Mesothelial cell of epicardium (in vitro differentiated cells): ENCODE results near the gene GOLGA2. TPM values are rescaled to one million over a fixed set of nuclear protein-coding genes. Genes with fewer than 3 reads are reported as not detected.

ENCODE experiments used
- DNase-seq, 2 experiments: peaks; one replicate each; pipeline ENCODE4 v3.0.0; 2021; ENCODE audit warnings: low spot score in 2 of 2; ENCODE audit not compliant: unreplicated experiment in 2 of 2
- H3K27ac Mint-ChIP-seq: 2 replicates; pipeline ENCODE4 v1.8.0; 2021; ENCODE audit warnings: mixed read lengths
- H3K27me3 Mint-ChIP-seq: 2 replicates; pipeline ENCODE4 v1.8.0; 2021; ENCODE audit warnings: low read depth, mixed read lengths
- H3K36me3 Mint-ChIP-seq: 2 replicates; pipeline ENCODE4 v1.8.0; 2021; ENCODE audit warnings: mixed read lengths
- H3K4me1 Mint-ChIP-seq: 2 replicates; pipeline ENCODE4 v1.8.0; 2021; ENCODE audit warnings: mixed read lengths
- H3K4me3 Mint-ChIP-seq: 2 replicates; pipeline ENCODE4 v1.8.0; 2021; ENCODE audit warnings: mild to moderate bottlenecking, moderate library complexity, mixed read lengths
- H3K9me3 Mint-ChIP-seq: 2 replicates; pipeline ENCODE4 v1.8.0; 2021; ENCODE audit warnings: mixed read lengths
- CTCF ChIP-seq: fragments of 200-600 bp; sonication (generic); IDR thresholded peaks from one replicate; pipeline ENCODE4 v1.5.0; 2021; ENCODE audit warnings: antibody characterized with exemption; ENCODE audit not compliant: unreplicated experiment
- total RNA-seq: library from RNA; stranded (reverse); gene quantifications from 3 replicates; pipeline ENCODE4 v1.2.1, GENCODE V29; 2021

GOLGA2 gene
- total RNA-seq, 1 donor from 2014 or later = 195 TPM

DNA sequence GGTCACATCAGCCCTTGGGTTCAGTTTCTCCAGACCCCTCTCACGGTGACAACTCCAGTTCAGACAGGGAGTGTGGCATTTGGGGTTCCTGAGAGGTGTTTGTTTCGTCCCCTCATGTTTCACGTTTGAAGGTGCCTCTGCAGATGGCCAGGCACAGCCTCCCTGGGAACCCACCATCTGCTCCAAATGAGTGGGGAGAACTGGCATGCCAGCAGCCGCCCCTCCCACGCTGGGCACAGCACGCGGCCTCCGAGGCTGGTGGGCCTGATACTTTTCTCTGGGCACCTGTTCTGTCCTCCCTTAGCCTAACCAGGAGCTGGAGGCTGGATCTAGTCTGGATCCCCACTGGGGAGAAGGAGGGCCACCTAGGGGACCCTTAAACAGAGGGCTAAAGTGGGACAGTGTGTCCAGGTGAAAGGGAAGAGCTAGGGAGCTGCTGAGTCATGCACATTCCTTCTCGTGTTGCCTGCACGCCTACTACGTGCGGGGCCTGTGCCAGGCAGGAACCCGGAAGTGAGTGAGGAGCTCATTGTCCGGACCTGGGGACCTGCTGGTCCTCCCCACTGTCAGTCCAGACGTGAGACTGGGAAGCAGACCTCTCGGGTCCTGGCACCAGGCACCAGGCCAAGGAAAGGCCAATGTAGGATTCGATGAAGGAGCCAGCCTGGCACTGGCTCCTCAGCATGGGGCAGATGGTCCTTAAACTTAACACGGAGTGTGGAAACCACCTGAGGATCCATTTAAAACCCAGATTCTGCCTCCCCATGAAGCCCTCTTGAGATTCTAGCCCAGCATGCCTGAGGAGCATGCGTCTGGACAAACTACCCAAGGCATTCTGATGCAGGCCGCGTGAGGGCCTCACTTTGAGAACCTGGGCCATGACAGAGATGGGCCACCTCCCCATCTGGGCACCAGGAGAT is 61.0 kb downstream of the GOLGA2 start:
- Mint-ChIP-seq H3K4me1 (peaks cover 26% of the 10 kb centered on the region), H3K4me3 (no peak overlapping the region), H3K27me3 (no peaks in the 10 kb centered on the region), H3K36me3 (peaks cover 2% of the 10 kb centered on the region), H3K27ac (peak overlapping the region; percentile 25), H3K9me3 (no peaks in the 10 kb centered on the region)
- no peak for TF ChIP-seq CTCF
- no peak for DNase-seq

DNA sequence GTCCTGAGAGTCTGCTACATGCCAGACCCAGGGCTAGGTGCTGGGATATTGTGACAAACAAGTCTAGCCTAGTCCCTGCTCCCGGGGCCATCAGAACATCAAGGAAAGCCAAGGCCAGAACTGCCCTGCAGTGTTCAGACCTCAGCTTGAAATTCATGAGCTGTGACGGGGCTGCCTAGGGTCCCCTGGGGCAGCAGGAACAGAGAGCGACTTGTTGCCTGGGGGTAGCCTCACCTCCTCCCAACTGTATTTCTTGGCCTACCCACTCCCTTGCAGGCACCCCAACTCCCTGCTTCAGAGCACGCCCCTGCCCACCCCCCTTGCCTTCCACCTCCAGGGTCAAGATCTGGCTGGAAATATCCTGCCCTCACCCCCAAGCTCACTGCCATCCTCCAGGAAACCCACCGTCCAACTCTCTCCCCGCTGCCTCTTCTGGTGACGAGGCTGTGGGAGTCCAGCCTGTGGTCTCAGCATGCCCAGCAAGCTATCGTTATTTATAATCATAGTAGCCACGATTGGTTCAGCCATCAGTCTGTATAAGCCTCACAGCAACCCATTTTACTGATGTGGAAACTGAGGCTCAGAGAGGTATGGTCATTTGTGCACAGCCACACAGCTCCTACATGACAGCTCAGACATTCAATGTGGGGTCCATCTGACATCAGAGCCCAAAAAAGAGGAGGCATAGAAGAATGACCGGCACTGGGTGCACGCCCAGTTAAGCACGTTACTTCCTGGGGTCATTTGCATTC is 61.9 kb downstream of the GOLGA2 start:
- no peak for TF ChIP-seq CTCF
- H3K4me3 Mint-ChIP-seq = no peak overlapping the region
- H3K4me1 Mint-ChIP-seq = peaks cover 26% of the 10 kb centered on the region
- no peaks in the 10 kb centered on the region for H3K9me3 Mint-ChIP-seq
- DNase-seq = no peak
- H3K27ac Mint-ChIP-seq = no peak overlapping the region
- peaks cover 2% of the 10 kb centered on the region for H3K36me3 Mint-ChIP-seq
- H3K27me3 Mint-ChIP-seq = no peaks in the 10 kb centered on the region

- Mint-ChIP-seq H3K27ac (no peak overlapping the region), H3K4me3 (no peak overlapping the region), H3K27me3 (no peaks in the 10 kb centered on the region), H3K36me3 (no peaks in the 10 kb centered on the region), H3K9me3 (no peaks in the 10 kb centered on the region), H3K4me1 (peaks cover 18% of the 10 kb centered on the region)
- no peak for TF ChIP-seq CTCF
- DNase-seq = no peak
Measured at GRCh38 chr9:128211981-128212281, 63.9 kb downstream of the GOLGA2 start.

DNA sequence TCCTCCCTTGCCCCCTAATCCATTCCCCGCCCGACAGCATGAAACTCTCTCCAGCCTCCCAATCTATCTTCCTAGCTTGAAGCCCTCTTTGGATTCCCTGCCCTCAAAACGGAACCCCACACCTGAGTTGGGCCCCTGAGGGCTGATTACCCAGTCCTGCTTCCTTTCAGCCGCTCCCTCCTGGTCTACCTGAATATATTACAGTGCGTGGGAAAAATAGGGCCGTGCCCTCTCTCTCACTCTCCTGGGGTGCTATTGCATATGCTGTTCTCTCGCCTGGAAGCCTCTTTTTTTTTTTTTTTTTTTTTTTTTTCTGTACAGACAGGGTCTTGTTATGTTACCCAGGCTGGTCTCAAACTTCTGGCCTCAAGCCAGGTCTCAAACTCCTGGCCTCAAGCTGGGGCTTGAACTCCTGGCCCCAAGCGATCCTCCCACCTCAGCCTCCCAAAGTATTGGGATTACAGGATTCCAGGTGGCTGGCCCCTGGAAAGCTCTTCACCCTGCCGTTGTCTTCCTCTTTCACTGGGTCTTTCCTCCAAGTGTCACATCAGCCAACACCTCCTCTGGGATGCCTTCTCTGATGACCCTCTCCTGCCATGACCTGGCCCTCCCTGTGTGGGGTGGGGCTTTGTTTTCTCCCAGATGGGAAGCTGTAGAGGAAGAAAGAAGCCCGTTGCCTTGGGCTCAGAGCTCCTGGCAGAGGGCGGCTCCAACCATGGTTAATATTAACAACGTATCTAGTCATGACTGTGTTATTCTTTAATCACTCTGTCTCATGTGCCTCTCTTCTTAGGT is 64.4 kb downstream of the GOLGA2 start:
- Mint-ChIP-seq H3K36me3 (no peaks in the 10 kb centered on the region), H3K27me3 (no peaks in the 10 kb centered on the region), H3K9me3 (no peaks in the 10 kb centered on the region), H3K4me1 (peaks cover 16% of the 10 kb centered on the region), H3K4me3 (no peak overlapping the region), H3K27ac (peak overlapping the region; percentile 1)
- no peak for DNase-seq
- TF ChIP-seq CTCF = no peak

- Mint-ChIP-seq H3K4me1 (peaks cover 20% of the 10 kb centered on the region), H3K9me3 (no peaks in the 10 kb centered on the region), H3K36me3 (no peaks in the 10 kb centered on the region), H3K4me3 (no peak overlapping the region), H3K27me3 (peaks cover 6% of the 10 kb centered on the region), H3K27ac (no peak overlapping the region)
- no peak for DNase-seq
- TF ChIP-seq CTCF = no peak
Measured at GRCh38 chr9:128208946-128209669, 66.7 kb downstream of the GOLGA2 start.
